Calu3 (cell line): ENCODE data around the gene BTNL2. TPM values are rescaled to one million over a fixed set of nuclear protein-coding genes. Genes with fewer than 3 reads are reported as not detected.

Source experiments
- BruUV-seq: library from RNA; stranded (reverse); fragments of 400-500 nt; replicated peaks from 2 replicates; lab custom pipeline; 2021; lab: Mats Ljungman, UMichigan
- CTCF ChIA-PET: fragments of 300-600 bp; sonication (Branson Sonifier 250); formaldehyde crosslinking; loops from one replicate; lab custom pipeline; 2022; ENCODE audit warnings: antibody characterized with exemption; lab: Charles Lee
- DNase-seq: peaks from one replicate; pipeline ENCODE4 v3.0.0; 2022
- H3K27ac Mint-ChIP-seq: one replicate; pipeline ENCODE4 v1.8.0; 2022; ENCODE audit warnings: mixed read lengths; ENCODE audit not compliant: unreplicated experiment
- H3K27me3 Mint-ChIP-seq: one replicate; pipeline ENCODE4 v1.8.0; 2022; ENCODE audit warnings: mixed read lengths; ENCODE audit not compliant: unreplicated experiment
- H3K36me3 Mint-ChIP-seq: one replicate; pipeline ENCODE4 v1.8.0; 2022; ENCODE audit warnings: mild to moderate bottlenecking, moderate library complexity, mixed read lengths; ENCODE audit not compliant: insufficient read depth, unreplicated experiment
- H3K4me1 Mint-ChIP-seq: one replicate; pipeline ENCODE4 v1.8.0; 2022; ENCODE audit warnings: mild to moderate bottlenecking, low read depth, mixed read lengths; ENCODE audit not compliant: unreplicated experiment
- H3K4me3 Mint-ChIP-seq: one replicate; pipeline ENCODE4 v1.8.0; 2022; ENCODE audit warnings: mild to moderate bottlenecking, low read depth, moderate library complexity, mixed read lengths; ENCODE audit not compliant: unreplicated experiment
- H3K9me3 Mint-ChIP-seq: one replicate; pipeline ENCODE4 v1.8.0; 2022; ENCODE audit warnings: low read depth, mixed read lengths; ENCODE audit not compliant: unreplicated experiment
- intact Hi-C: fragments of 100-400 bp; cut with micrococcal nuclease; formaldehyde crosslinking; loops from one replicate; pipeline ENCODE4 v1.10.0; 2022; ENCODE audit not compliant: unreplicated experiment
- total RNA-seq: library from RNA; stranded (reverse); gene quantifications from 2 replicates; pipeline ENCODE4 v1.2.3, GENCODE V29; 2022
- TF ChIP-seq, protein P1 (sequence below): fragments of 200-600 bp; IDR thresholded peaks from one replicate; pipeline ENCODE4 v1.8.0; 2022; ENCODE audit warnings: antibody characterized with exemption; ENCODE audit not compliant: unreplicated experiment

BTNL2 gene
- total RNA-seq, 1 experiment from 2014 or later: not detected

DNA sequence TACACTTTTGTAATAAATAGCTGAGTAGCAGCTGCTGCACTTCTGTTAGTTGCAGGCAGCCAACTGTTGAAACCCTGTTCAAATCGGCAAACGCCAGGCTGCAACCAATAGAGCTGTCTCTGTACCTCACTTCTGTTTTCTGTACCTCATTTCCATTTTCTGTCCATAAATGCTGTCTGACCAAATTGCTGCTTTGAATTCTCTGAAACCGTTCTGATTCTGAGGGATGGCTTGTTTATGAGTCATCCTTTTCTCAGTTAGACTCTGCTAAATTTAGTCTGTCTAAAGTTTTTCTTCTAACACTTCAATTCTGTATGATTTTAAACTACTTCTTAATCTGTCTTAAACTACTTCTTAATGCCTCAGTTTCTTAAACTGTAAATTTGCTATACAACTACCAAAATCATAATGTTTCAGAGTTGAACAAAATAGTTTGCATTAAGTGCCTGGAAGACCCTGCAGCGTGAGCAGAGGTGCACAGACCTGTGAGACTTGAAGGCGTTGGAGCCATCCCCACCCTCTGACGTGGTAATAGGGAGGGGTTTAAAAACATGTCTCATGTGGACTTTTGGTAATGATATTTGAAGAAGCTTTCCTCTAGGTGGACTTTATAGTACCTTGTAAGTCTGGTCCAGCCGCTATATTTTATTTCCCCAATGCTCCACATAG, 9.6 kb downstream of the BTNL2 start:
- BruUV-seq: no TSS peak
- H3K36me3 Mint-ChIP-seq: no peaks in the 10 kb centered on the region
- CTCF ChIA-PET: interaction anchor here (1.2 kb wide), 1 partner anchor 471 kb away, joined by 3 read pairs; no protein-coding TSS in a partner anchor
- H3K27ac Mint-ChIP-seq: no peak overlapping the region
- no peaks in the 10 kb centered on the region for H3K9me3 Mint-ChIP-seq
- H3K27me3 Mint-ChIP-seq: peaks cover 97% of the 10 kb centered on the region
- H3K4me1 Mint-ChIP-seq: no peaks in the 10 kb centered on the region
- DNase-seq: no peak
- no peak overlapping the region for H3K4me3 Mint-ChIP-seq
- TF ChIP-seq, protein P1, sequence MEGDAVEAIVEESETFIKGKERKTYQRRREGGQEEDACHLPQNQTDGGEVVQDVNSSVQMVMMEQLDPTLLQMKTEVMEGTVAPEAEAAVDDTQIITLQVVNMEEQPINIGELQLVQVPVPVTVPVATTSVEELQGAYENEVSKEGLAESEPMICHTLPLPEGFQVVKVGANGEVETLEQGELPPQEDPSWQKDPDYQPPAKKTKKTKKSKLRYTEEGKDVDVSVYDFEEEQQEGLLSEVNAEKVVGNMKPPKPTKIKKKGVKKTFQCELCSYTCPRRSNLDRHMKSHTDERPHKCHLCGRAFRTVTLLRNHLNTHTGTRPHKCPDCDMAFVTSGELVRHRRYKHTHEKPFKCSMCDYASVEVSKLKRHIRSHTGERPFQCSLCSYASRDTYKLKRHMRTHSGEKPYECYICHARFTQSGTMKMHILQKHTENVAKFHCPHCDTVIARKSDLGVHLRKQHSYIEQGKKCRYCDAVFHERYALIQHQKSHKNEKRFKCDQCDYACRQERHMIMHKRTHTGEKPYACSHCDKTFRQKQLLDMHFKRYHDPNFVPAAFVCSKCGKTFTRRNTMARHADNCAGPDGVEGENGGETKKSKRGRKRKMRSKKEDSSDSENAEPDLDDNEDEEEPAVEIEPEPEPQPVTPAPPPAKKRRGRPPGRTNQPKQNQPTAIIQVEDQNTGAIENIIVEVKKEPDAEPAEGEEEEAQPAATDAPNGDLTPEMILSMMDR: no peak
- intact Hi-C loops: no loop called here

DNA sequence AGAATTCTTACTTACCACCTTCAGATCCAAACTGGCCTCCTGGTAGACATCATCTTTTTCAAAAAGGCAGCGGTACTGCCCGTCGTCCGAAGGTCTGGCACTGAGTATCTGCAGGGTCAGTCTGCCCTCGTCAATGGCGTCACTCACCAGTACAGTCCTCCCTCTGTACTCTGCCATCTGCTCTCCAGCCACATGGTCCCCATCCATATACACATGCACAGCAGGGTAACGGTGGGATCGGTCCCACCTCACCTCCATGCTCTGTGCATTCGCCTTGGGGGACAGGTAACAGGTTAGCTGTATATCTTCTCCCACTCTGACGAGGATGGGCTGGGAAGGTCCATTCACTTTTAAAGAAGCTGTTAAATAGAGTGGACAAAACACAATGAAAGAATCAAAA, 11.0 kb downstream of the BTNL2 start:
- CTCF ChIA-PET: no interaction called here
- no peak for DNase-seq
- no TSS peak for BruUV-seq
- TF ChIP-seq, protein P1: no peak
- Mint-ChIP-seq H3K4me1 (no peaks in the 10 kb centered on the region), H3K27me3 (peaks cover 86% of the 10 kb centered on the region), H3K36me3 (no peaks in the 10 kb centered on the region), H3K4me3 (no peak overlapping the region), H3K9me3 (no peaks in the 10 kb centered on the region), H3K27ac (no peak overlapping the region)
- intact Hi-C loops: no loop called here

DNA sequence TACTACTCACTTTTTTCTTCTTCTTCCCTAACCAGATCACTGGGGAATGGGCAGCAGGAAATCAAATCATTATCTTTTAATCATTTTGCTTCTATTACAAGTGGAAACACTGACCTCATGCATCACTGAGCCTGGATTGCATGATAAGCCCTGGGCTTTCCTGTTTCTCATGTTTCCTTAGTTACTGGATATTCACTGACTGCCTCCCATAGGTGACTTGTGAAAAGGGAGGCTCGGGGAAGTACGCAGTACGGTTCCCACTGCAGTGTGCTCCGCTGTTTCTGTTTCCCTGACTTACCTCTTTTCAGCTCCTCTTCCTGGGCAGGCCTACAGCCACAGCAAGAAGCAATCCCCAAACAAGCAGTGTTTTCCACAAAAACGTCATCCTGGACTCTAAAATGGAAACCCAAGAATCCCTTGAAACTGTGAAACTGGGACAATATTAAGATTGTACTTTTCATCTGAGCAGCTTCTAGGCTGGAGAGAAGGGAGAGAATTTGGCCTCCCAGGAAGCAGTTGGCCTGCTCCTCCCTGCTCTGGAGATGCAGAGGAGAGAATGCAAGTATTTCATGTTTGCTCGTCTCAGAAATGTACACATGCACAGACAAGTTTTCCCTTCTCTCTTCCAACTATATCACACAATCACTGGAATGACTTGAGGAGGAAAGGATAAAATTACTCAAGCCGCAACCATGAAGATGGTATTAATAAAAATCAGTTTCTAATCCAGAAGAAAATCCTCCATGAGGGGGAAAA, 13.1 kb downstream of the BTNL2 start:
- Mint-ChIP-seq H3K27ac (no peak overlapping the region), H3K27me3 (peaks cover 79% of the 10 kb centered on the region), H3K36me3 (no peaks in the 10 kb centered on the region), H3K4me3 (no peak overlapping the region), H3K9me3 (no peaks in the 10 kb centered on the region), H3K4me1 (no peaks in the 10 kb centered on the region)
- BruUV-seq: no TSS peak
- intact Hi-C loops: no loop called here
- DNase-seq: no peak
- CTCF ChIA-PET: interaction anchor here (0.8 kb wide), 1 partner anchor 149 kb away, joined by 3 read pairs; no protein-coding TSS in a partner anchor
- TF ChIP-seq, protein P1: no peak

DNA sequence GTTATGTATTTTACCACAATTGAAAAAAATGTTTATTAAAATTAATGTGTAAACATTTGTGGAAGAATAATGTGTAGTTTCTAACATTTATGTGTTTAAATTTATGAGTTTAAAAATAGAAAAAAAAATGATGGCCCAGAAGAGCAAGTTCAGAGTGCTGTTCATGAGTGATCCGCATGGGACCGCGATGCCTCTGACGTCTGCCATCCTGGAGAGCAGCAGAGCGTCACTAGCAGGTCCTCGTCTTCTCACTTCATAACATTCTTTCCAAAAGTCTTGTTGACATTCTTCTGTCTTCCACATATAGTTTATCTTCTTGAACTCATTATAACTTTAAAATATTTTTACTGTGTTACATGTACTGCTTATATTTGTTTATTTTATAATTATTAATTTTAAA, 15.5 kb downstream of the BTNL2 start:
- H3K27me3 Mint-ChIP-seq: peaks cover 79% of the 10 kb centered on the region
- BruUV-seq: no TSS peak
- H3K4me3 Mint-ChIP-seq: no peak overlapping the region
- no peaks in the 10 kb centered on the region for H3K36me3 Mint-ChIP-seq
- H3K4me1 Mint-ChIP-seq: no peaks in the 10 kb centered on the region
- CTCF ChIA-PET: no interaction called here
- intact Hi-C loops: no loop called here
- H3K9me3 Mint-ChIP-seq: no peaks in the 10 kb centered on the region
- H3K27ac Mint-ChIP-seq: no peak overlapping the region
- TF ChIP-seq, protein P1: no peak
- DNase-seq: no peak
